H1 (cell line): ENCODE measurements around the gene KCNC2. TPM values are rescaled to one million over a fixed set of nuclear protein-coding genes. Genes with fewer than 3 reads are reported as not detected.

Experiments used
- KDM4A ChIP-seq: IDR thresholded peaks from one replicate; pipeline ENCODE4 v1.7.1; 2012; ENCODE audit warnings: low read depth, mild to moderate bottlenecking, moderate library complexity, low read length, inconsistent platforms; ENCODE audit not compliant: severe bottlenecking
- POU5F1 ChIP-seq: IDR thresholded peaks from 2 replicates; pipeline ENCODE4 v1.6.1; 2011; ENCODE audit warnings: low read depth, mild to moderate bottlenecking, low read length, moderate library complexity
- SP4 ChIP-seq: IDR thresholded peaks from 2 replicates; pipeline ENCODE4 v1.6.1; 2012; ENCODE audit warnings: low read length, inconsistent platforms
- polyA plus RNA-seq, 7 experiments: library from polyadenylated mRNA; depleted of rRNA in 3 of 7; stranded (reverse) in 5 of 7; unstranded in 2 of 7; fragments of >200 nt in 5 of 7; fragments of 200-250 nt in 2 of 7; gene quantifications; 1 replicate in 5 of 7; 2 replicates in 1 of 7; 4 replicates in 1 of 7; pipeline versions ENCODE4 v1.2.1 to v1.2.3, GENCODE V29; 2011 to 2013; ENCODE audit warnings: missing spikeins in 2 of 7, mixed read lengths in 2 of 7
- total RNA-seq: library from RNA; stranded (reverse); fragmentation: NEBNext Ultra II Directional; extraction: Animal tissue kit (Norgen Biotek cat#: 25700); gene quantifications from 2 replicates; pipeline ENCODE4 v1.2.1, GENCODE V29; 2021

The KCNC2 gene
- total and polyA plus RNA-seq, 2 of the 8 experiments (the other 6 are each of a cell fraction or from before 2014, with no cell fraction given), result 0.03 TPM; not detected in 1

GRCh38 chr12:75011120-75011519 is 198.5 kb downstream of the KCNC2 start (continued):
- TF ChIP-seq SP4 (no peak), KDM4A (no peak), POU5F1 (no peak)
